GM12865 (cell line): ENCODE results near the gene LRCH3.

Experiments
- DNase-seq: peaks from one replicate; pipeline ENCODE4 v3.0.0; 2010; ENCODE audit warnings: low read depth
- H3K4me3 ChIP-seq: 2 replicates; pipeline ENCODE4 v1.5.1; 2011; ENCODE audit warnings: mild to moderate bottlenecking, low read depth, low read length, control low read depth
- TF ChIP-seq, protein P1 (sequence below): IDR thresholded peaks from 2 replicates; pipeline ENCODE4 v1.5.1; 2011; ENCODE audit warnings: low read length, control low read depth, low read depth, inconsistent platforms; ENCODE audit not compliant: insufficient read depth; ENCODE audit errors: missing control alignments

LRCH3 gene

GRCh38 chr3:197866035-197866434, 75.0 kb downstream of the LRCH3 start:
- TF ChIP-seq, protein P1, sequence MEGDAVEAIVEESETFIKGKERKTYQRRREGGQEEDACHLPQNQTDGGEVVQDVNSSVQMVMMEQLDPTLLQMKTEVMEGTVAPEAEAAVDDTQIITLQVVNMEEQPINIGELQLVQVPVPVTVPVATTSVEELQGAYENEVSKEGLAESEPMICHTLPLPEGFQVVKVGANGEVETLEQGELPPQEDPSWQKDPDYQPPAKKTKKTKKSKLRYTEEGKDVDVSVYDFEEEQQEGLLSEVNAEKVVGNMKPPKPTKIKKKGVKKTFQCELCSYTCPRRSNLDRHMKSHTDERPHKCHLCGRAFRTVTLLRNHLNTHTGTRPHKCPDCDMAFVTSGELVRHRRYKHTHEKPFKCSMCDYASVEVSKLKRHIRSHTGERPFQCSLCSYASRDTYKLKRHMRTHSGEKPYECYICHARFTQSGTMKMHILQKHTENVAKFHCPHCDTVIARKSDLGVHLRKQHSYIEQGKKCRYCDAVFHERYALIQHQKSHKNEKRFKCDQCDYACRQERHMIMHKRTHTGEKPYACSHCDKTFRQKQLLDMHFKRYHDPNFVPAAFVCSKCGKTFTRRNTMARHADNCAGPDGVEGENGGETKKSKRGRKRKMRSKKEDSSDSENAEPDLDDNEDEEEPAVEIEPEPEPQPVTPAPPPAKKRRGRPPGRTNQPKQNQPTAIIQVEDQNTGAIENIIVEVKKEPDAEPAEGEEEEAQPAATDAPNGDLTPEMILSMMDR = no peak
- DNase-seq = no peak
- H3K4me3 ChIP-seq = no peak overlapping the region

GRCh38 chr3:197873329-197873728, 82.3 kb downstream of the LRCH3 start:
- TF ChIP-seq, protein P1 = no peak
- no peak overlapping the region for H3K4me3 ChIP-seq
- no peak for DNase-seq

GRCh38 chr3:197874064-197874463, 83.0 kb downstream of the LRCH3 start:
- no peak for DNase-seq
- TF ChIP-seq, protein P1 = no peak
- H3K4me3 ChIP-seq = no peak overlapping the region

GRCh38 chr3:197874653-197875052, 83.6 kb downstream of the LRCH3 start:
- TF ChIP-seq, protein P1 = no peak
- DNase-seq = no peak
- H3K4me3 ChIP-seq = no peak overlapping the region

DNA sequence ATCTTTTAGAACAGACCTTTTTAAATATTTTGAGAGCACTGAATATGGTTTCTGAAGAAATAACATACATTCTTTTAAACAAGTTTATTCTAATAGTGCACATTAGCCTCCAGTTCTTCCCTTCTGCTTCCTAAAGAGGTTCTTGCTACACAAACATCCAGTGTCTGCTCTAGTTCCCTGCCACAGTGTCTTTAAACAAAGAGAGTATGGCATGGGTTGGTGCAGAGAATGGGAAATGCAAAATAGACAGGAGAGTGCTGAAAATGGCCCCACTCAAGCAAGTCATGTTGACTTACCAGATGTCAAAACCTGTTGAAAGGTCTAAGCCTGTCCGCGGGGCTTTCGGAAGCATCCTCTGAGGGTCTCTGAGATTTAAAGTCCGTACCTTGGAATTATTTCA, 86.8 kb downstream of the LRCH3 start:
- TF ChIP-seq, protein P1 = no peak
- DNase-seq = no peak
- H3K4me3 ChIP-seq = no peak overlapping the region

GRCh38 chr3:197878427-197878826, 87.4 kb downstream of the LRCH3 start:
- no peak overlapping the region for H3K4me3 ChIP-seq
- TF ChIP-seq, protein P1 = no peak
- peak; percentile 30 for DNase-seq

DNA sequence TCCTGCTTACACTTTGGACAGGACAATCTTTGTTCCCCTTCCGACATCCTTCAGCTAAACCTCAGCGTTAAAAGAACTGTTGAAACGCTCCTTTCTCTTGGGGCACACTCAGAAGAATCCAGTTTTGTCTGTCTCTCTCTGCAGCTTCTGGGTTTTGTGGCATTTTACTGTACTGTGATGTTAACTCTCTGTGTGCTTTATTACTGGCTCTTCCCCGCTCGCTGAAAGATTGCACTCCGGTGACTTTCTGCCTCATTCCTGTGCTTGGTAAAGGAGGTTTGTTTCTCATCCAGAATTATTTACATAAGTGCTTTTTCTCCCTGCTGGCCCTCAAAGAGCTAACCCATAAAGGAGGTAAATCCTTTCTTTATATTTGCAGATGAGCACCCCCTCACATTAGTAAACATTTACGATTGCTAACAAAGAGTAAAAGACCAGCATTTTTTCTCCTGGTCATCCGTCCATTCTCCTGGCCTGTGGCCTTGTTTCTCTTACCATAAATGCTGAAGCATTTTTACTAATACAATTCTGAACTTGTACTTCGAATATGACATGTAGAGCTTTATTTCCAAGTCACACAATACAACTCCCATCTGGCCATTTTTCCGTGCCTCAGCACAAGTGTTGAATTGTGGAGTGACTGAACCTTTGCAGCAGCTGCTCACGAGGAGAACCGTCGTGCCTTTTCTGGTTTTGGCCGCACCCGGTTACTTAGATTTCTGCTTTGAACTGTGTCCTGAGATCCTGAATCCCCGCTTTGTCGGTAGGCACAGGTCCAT, 89.6 kb downstream of the LRCH3 start:
- DNase-seq = no peak
- H3K4me3 ChIP-seq = no peak overlapping the region
- TF ChIP-seq, protein P1 = no peak
